Natural killer cell (primary cell): ENCODE data around the gene SLX4IP. TPM values are rescaled to one million over a fixed set of nuclear protein-coding genes. Genes with fewer than 3 reads are reported as not detected.

Source experiments
- ATAC-seq, 3 donors: fragments of 150-1000 bp in 2 of 3; fragments of 200-7000 bp in 1 of 3; cut with Tn5 transposase; 1 replicate in 1 of 3; 2 replicates in 2 of 3; pipeline ENCODE4 v1.10.0; 2021; ENCODE audit warnings: mild to moderate bottlenecking in 2 of 3, moderate library complexity in 2 of 3
- DNase-seq, 2 donors: peaks; one replicate each; pipeline versions ENCODE4 v3.0.0 to v3.0.0-alpha.2; 2013 to 2021; ENCODE audit warnings: mixed read lengths in 1 of 2
- H3K27ac ChIP-seq: one replicate; pipeline ENCODE4 v1.5.1; 2013; ENCODE audit warnings: mild to moderate bottlenecking, low read length
- H3K27me3 ChIP-seq: one replicate; pipeline ENCODE4 v1.6.1; 2013; ENCODE audit warnings: low read length; ENCODE audit not compliant: control insufficient read depth, insufficient read depth
- H3K36me3 ChIP-seq: one replicate; pipeline ENCODE4 v1.6.1; 2013; ENCODE audit warnings: low read length; ENCODE audit not compliant: control insufficient read depth, insufficient read depth
- H3K4me1 ChIP-seq: one replicate; pipeline ENCODE4 v1.6.1; 2013; ENCODE audit warnings: low read length; ENCODE audit not compliant: control insufficient read depth, insufficient read depth
- H3K4me3 ChIP-seq: one replicate; pipeline ENCODE4 v1.5.1; 2013; ENCODE audit warnings: low read length
- H3K9me3 ChIP-seq: one replicate; pipeline ENCODE4 v1.6.1; 2013; ENCODE audit warnings: low read length; ENCODE audit not compliant: control insufficient read depth, insufficient read depth
- H3K27ac Mint-ChIP-seq, 2 donors: one replicate each; pipeline ENCODE4 v1.8.0; 2022; ENCODE audit warnings: mild to moderate bottlenecking in 2 of 2, mixed read lengths in 2 of 2, moderate library complexity in 1 of 2
- H3K27me3 Mint-ChIP-seq, 2 donors: one replicate each; pipeline ENCODE4 v1.8.0; 2022; ENCODE audit warnings: low read depth in 2 of 2, mixed read lengths in 2 of 2
- H3K36me3 Mint-ChIP-seq: one replicate; pipeline ENCODE4 v1.8.0; 2022; ENCODE audit warnings: mixed read lengths
- H3K4me1 Mint-ChIP-seq, 2 donors: one replicate each; pipeline ENCODE4 v1.8.0; 2022; ENCODE audit warnings: mixed read lengths in 2 of 2
- H3K4me3 Mint-ChIP-seq: one replicate; pipeline ENCODE4 v1.8.0; 2022; ENCODE audit warnings: mild to moderate bottlenecking, moderate library complexity, mixed read lengths
- H3K9me3 Mint-ChIP-seq, 2 donors: one replicate each; pipeline ENCODE4 v1.8.0; 2022; ENCODE audit warnings: mixed read lengths in 2 of 2
- CTCF ChIP-seq: fragments of 200-600 bp; IDR thresholded peaks from one replicate; pipeline ENCODE4 v1.8.0; 2022; ENCODE audit warnings: antibody characterized with exemption
- whole genome bisulfite sequencing: methylation state at CpG from one replicate; pipeline ENCODE4 v1.1.7; 2013; ENCODE audit warnings: missing lambda C conversion rate; ENCODE audit not compliant: insufficient coverage; 5-methylcytosine and 5-hydroxymethylcytosine counted together
- intact Hi-C: fragments of 100-400 bp; cut with micrococcal nuclease; formaldehyde crosslinking; loops from one replicate; pipeline ENCODE4 v1.14.2; 2022
- total RNA-seq, 4 donors: library from RNA; stranded (reverse); fragments of 120-200 nt in 1 of 4; gene quantifications; one replicate each; pipeline versions ENCODE4 v1.2.3 to v1.2.4, GENCODE V29; 2013 to 2022

SLX4IP gene
- total RNA-seq, 3 donors from 2014 or later (not counting 1 experiment from before 2014, with no cell fraction given), result 2.9 to 5.5 (median 5.2) TPM

- ATAC-seq (no peak), DNase-seq (no peak)
- no peaks in the 10 kb centered on the region for H3K27me3 ChIP-seq
- Mint-ChIP-seq H3K9me3 (no peaks in the 10 kb centered on the region), H3K4me1 (peaks cover 0 to 6% of the 10 kb centered on the region in 2 donors), H3K4me3 (no peak overlapping the region), H3K27me3 (no peaks in the 10 kb centered on the region), H3K27ac (no peak overlapping the region), H3K36me3 (no peaks in the 10 kb centered on the region)
- intact Hi-C loops, result no loop called here
- H3K9me3 ChIP-seq, result no peaks in the 10 kb centered on the region
- no peak overlapping the region for H3K27ac ChIP-seq
- WGBS, result 88% methylated on average over 5 of the region's 5 CpGs
- no peaks in the 10 kb centered on the region for H3K36me3 ChIP-seq
- no peaks in the 10 kb centered on the region for H3K4me1 ChIP-seq
- TF ChIP-seq CTCF, result no peak
- no peak overlapping the region for H3K4me3 ChIP-seq
Observed at GRCh38 chr20:10481676-10482075, 46.6 kb downstream of the SLX4IP start.

GRCh38 chr20:10483691-10484090 lies 48.6 kb downstream of the SLX4IP start:
- Mint-ChIP-seq H3K4me1 (peaks cover 0 to 6% of the 10 kb centered on the region in 2 donors), H3K9me3 (no peaks in the 10 kb centered on the region), H3K27ac (no peak overlapping the region), H3K27me3 (no peaks in the 10 kb centered on the region), H3K4me3 (no peak overlapping the region), H3K36me3 (no peaks in the 10 kb centered on the region)
- Histone ChIP-seq H3K4me3 (no peak overlapping the region), H3K27ac (no peak overlapping the region), H3K27me3 (no peaks in the 10 kb centered on the region), H3K4me1 (no peaks in the 10 kb centered on the region), H3K36me3 (no peaks in the 10 kb centered on the region), H3K9me3 (no peaks in the 10 kb centered on the region)
- TF ChIP-seq CTCF, result no peak
- intact Hi-C loops, result no loop called here
- WGBS, result 88% methylated on average over 1 of the region's 2 CpGs
- DNase-seq (no peak), ATAC-seq (no peak)

GRCh38 chr20:10487142-10488136 lies 52.3 kb downstream of the SLX4IP start:
- H3K4me3 Mint-ChIP-seq, result no peak overlapping the region
- peaks cover 4% of the 10 kb centered on the region for H3K4me1 ChIP-seq
- H3K9me3 Mint-ChIP-seq, result no peaks in the 10 kb centered on the region
- DNase-seq (no peak), ATAC-seq (no peak)
- H3K27me3 ChIP-seq, result no peaks in the 10 kb centered on the region
- 96% methylated on average over 7 of the region's 7 CpGs for WGBS
- H3K27me3 Mint-ChIP-seq, result no peaks in the 10 kb centered on the region
- H3K4me3 ChIP-seq, result no peak overlapping the region
- H3K4me1 Mint-ChIP-seq, result peaks cover 27 to 35% of the 10 kb centered on the region in 2 donors
- no peak overlapping the region for H3K27ac Mint-ChIP-seq
- no peak for TF ChIP-seq CTCF
- no peaks in the 10 kb centered on the region for H3K36me3 Mint-ChIP-seq
- no peaks in the 10 kb centered on the region for H3K9me3 ChIP-seq
- H3K36me3 ChIP-seq, result no peaks in the 10 kb centered on the region
- no peak overlapping the region for H3K27ac ChIP-seq
- intact Hi-C loops, result no loop called here
